Activated CD4-positive, alpha-beta T cell treated with anti-CD3 and anti-CD28 coated beads for 48 hours (primary cell): Measurements from ENCODE around the gene PGM2.

Experiments used
- DNase-seq: peaks from one replicate; pipeline ENCODE4 v3.0.0-alpha.2; 2020

Gene PGM2

GRCh38 chr4:37867102-37867501, 40.6 kb downstream of the PGM2 start:
- DNase-seq: no peak

GRCh38 chr4:37868238-37868637, 41.8 kb downstream of the PGM2 start:
- no peak for DNase-seq

- DNase-seq: no peak
Measured at GRCh38 chr4:37872310-37872988, 46.0 kb downstream of the PGM2 start.

GRCh38 chr4:37873386-37873785, 46.9 kb downstream of the PGM2 start:
- DNase-seq: no peak

- DNase-seq: no peak
Measured at GRCh38 chr4:37876156-37876555, 49.7 kb downstream of the PGM2 start.

- DNase-seq: no peak
Measured at GRCh38 chr4:37879365-37879764, 52.9 kb downstream of the PGM2 start.

- DNase-seq: no peak
Measured at GRCh38 chr4:37881811-37882210, 55.3 kb downstream of the PGM2 start.

GRCh38 chr4:37882665-37883296, 56.3 kb downstream of the PGM2 start:
- DNase-seq: no peak

GRCh38 chr4:37884855-37885487, 58.5 kb downstream of the PGM2 start:
- DNase-seq: no peak

GRCh38 chr4:37885496-37885895, 59.0 kb downstream of the PGM2 start:
- DNase-seq: no peak

GRCh38 chr4:37889849-37890800, 63.6 kb downstream of the PGM2 start:
- peak; percentile 46 for DNase-seq

GRCh38 chr4:37890801-37891259, 64.3 kb downstream of the PGM2 start, which contains the start of gene TBC1D1:
Gene TBC1D1, plus strand, starts transcription at chr4:37891084. Its CDS starts 11,012 bp downstream, at chr4:37902096.
- DNase-seq: peak; percentile 57

- peak; percentile 68 for DNase-seq
Measured at GRCh38 chr4:37891260-37892159, 65.0 kb downstream of the PGM2 start.

GRCh38 chr4:37892641-37893040, 66.2 kb downstream of the PGM2 start:
- peak; percentile 72 for DNase-seq

GRCh38 chr4:37893164-37893563, 66.7 kb downstream of the PGM2 start:
- DNase-seq: no peak

- DNase-seq: no peak
Measured at GRCh38 chr4:37895271-37895670, 68.8 kb downstream of the PGM2 start.

GRCh38 chr4:37896206-37896860, 69.8 kb downstream of the PGM2 start:
- DNase-seq: no peak

- DNase-seq: no peak
Measured at GRCh38 chr4:37902212-37902611, 75.7 kb downstream of the PGM2 start.

- DNase-seq: no peak
Measured at GRCh38 chr4:37902738-37903693, 76.5 kb downstream of the PGM2 start.

GRCh38 chr4:37903901-37904300, 77.4 kb downstream of the PGM2 start:
- no peak for DNase-seq
